DND-41 (cell line): ENCODE data around the gene ACCS.

Experiments
- ATAC-seq: fragments of 200-7000 bp; cut with Tn5 transposase; 3 replicates; pipeline ENCODE4 v1.9.1; 2021; ENCODE audit warnings: low read depth; ENCODE audit not compliant: insufficient read depth
- DNase-seq: peaks from one replicate; pipeline ENCODE4 v3.0.0-alpha.2; 2020
- H2AFZ ChIP-seq: 2 replicates; pipeline ENCODE4 v1.6.0; 2012; ENCODE audit warnings: low read depth, low read length
- H3K27ac ChIP-seq: 2 replicates; pipeline ENCODE4 v1.5.1; 2012; ENCODE audit warnings: low read length, inconsistent platforms
- H3K27me3 ChIP-seq: fragments of 200-600 bp; sonication (generic); 2 replicates; pipeline ENCODE4 v1.6.0; 2012; ENCODE audit warnings: low read length, mild to moderate bottlenecking, inconsistent platforms; ENCODE audit not compliant: insufficient read depth, poor library complexity
- H3K36me3 ChIP-seq: 2 replicates; pipeline ENCODE4 v1.5.1; 2012; ENCODE audit warnings: low read length, inconsistent platforms; ENCODE audit not compliant: insufficient read depth
- H3K4me1 ChIP-seq: 2 replicates; pipeline ENCODE4 v1.5.1; 2012; ENCODE audit warnings: mild to moderate bottlenecking, low read length; ENCODE audit not compliant: insufficient read depth
- H3K4me2 ChIP-seq: 2 replicates; pipeline ENCODE4 v1.6.0; 2012; ENCODE audit warnings: mild to moderate bottlenecking, moderate library complexity, low read length, inconsistent platforms; ENCODE audit not compliant: insufficient read depth
- H3K4me3 ChIP-seq, 2 experiments: fragments of 200-600 bp in 1 of 2; shearing (Covaris generic) in 1 of 2; 2 replicates each; pipeline ENCODE4 v1.5.1; 2012 to 2016; ENCODE audit warnings: inconsistent platforms in 2 of 2, low read length in 2 of 2, mild to moderate bottlenecking in 2 of 2, low read depth in 1 of 2, moderate library complexity in 1 of 2
- H3K79me2 ChIP-seq: 2 replicates; pipeline ENCODE4 v1.6.0; 2012; ENCODE audit warnings: low read length, inconsistent platforms; ENCODE audit not compliant: insufficient read depth
- H3K9ac ChIP-seq: 2 replicates; pipeline ENCODE4 v1.6.0; 2012; ENCODE audit warnings: low read depth, mild to moderate bottlenecking, inconsistent platforms, low read length, moderate library complexity
- H3K9me3 ChIP-seq: 2 replicates; pipeline ENCODE4 v1.5.1; 2012; ENCODE audit warnings: low read length, moderate library complexity, mild to moderate bottlenecking, inconsistent platforms; ENCODE audit not compliant: insufficient read depth, severe bottlenecking
- H4K20me1 ChIP-seq: 2 replicates; pipeline ENCODE4 v1.6.0; 2012; ENCODE audit warnings: low read length; ENCODE audit not compliant: insufficient read depth
- EZH2 ChIP-seq: IDR thresholded peaks from 3 replicates; pipeline ENCODE4 v1.6.1; 2012; ENCODE audit warnings: borderline replicate concordance, low read depth, mild to moderate bottlenecking, moderate library complexity, low read length, inconsistent platforms; ENCODE audit not compliant: severe bottlenecking
- TF ChIP-seq, protein P1 (sequence below): IDR thresholded peaks from 2 replicates; pipeline ENCODE4 v1.5.1; 2012; ENCODE audit warnings: borderline replicate concordance, low read length, moderate library complexity, mild to moderate bottlenecking; ENCODE audit not compliant: poor library complexity, severe bottlenecking; ENCODE audit errors: extremely low read depth

ACCS gene

DNA sequence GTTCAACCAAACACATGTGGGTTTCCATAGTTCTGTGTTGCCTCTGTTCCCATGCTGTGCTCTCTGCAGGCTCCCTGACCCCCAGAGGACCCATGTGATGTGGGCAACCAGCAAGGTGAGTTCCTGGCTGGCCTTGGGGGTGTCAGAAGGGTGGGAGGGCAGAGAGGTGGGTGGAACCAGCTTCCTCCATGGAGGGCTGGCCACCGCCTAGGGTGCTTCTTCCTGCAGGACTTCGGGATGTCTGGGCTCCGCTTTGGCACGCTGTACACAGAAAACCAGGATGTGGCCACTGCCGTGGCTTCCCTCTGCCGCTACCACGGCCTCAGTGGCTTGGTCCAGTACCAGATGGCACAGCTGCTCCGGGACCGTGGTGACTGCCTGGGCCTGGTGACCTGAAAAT is 14.9 kb downstream of the ACCS start:
- H3K9me3 ChIP-seq: no peaks in the 10 kb centered on the region
- H3K36me3 ChIP-seq: no peaks in the 10 kb centered on the region
- no peaks in the 10 kb centered on the region for H4K20me1 ChIP-seq
- H3K79me2 ChIP-seq: no peaks in the 10 kb centered on the region
- TF ChIP-seq, protein P1, sequence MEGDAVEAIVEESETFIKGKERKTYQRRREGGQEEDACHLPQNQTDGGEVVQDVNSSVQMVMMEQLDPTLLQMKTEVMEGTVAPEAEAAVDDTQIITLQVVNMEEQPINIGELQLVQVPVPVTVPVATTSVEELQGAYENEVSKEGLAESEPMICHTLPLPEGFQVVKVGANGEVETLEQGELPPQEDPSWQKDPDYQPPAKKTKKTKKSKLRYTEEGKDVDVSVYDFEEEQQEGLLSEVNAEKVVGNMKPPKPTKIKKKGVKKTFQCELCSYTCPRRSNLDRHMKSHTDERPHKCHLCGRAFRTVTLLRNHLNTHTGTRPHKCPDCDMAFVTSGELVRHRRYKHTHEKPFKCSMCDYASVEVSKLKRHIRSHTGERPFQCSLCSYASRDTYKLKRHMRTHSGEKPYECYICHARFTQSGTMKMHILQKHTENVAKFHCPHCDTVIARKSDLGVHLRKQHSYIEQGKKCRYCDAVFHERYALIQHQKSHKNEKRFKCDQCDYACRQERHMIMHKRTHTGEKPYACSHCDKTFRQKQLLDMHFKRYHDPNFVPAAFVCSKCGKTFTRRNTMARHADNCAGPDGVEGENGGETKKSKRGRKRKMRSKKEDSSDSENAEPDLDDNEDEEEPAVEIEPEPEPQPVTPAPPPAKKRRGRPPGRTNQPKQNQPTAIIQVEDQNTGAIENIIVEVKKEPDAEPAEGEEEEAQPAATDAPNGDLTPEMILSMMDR: no peak
- no peak for TF ChIP-seq EZH2
- H2AFZ ChIP-seq: no peak overlapping the region
- H3K9ac ChIP-seq: no peak overlapping the region
- no peak for ATAC-seq
- H3K27me3 ChIP-seq: peaks cover 3% of the 10 kb centered on the region
- DNase-seq: no peak
- H3K4me1 ChIP-seq: no peaks in the 10 kb centered on the region
- no peak overlapping the region for H3K4me3 ChIP-seq
- no peak overlapping the region for H3K4me2 ChIP-seq
- no peak overlapping the region for H3K27ac ChIP-seq

DNA sequence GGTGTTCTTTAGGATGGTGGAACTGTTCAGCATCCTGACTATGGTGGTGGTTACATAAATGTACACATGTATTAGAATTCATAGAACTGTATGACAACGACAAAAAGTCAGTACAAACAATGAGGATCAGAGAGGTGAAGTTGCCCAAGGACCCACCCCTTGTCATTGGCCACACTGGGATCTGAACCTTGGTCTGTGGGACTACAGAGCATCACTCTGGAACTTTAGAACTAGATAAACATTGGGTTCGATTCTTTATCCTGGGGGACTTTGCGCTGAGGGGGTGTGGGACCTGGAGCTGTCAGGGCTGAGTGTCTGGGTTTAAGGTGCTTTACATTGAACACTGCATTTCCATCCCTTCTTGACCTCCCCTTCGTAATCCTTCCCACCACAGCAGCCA is 16.6 kb downstream of the ACCS start:
- no peak overlapping the region for H3K27ac ChIP-seq
- H3K4me2 ChIP-seq: no peak overlapping the region
- H3K36me3 ChIP-seq: no peaks in the 10 kb centered on the region
- no peaks in the 10 kb centered on the region for H4K20me1 ChIP-seq
- H2AFZ ChIP-seq: no peak overlapping the region
- no peak overlapping the region for H3K9ac ChIP-seq
- peaks cover 3% of the 10 kb centered on the region for H3K27me3 ChIP-seq
- DNase-seq: no peak
- no peaks in the 10 kb centered on the region for H3K4me1 ChIP-seq
- no peaks in the 10 kb centered on the region for H3K9me3 ChIP-seq
- H3K4me3 ChIP-seq: no peak overlapping the region
- TF ChIP-seq, protein P1: no peak
- TF ChIP-seq EZH2: no peak
- no peak for ATAC-seq
- no peaks in the 10 kb centered on the region for H3K79me2 ChIP-seq

DNA sequence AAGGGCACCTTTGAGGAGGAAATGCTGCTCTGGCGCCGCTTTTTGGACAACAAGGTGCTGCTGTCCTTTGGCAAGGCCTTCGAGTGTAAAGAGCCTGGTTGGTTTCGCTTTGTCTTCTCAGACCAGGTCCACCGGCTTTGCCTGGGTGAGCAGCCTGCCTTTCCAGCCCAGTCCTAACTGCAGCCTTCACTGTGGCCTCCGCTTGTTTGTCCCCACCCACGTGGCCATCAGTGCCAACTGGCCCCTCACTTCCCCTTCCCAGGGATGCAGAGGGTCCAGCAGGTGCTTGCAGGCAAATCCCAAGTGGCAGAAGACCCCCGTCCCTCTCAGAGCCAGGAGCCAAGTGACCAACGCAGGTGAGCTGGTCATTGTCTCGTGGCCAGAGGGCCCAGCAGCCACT is 17.4 kb downstream of the ACCS start:
- ATAC-seq (no peak), DNase-seq (no peak)
- no peaks in the 10 kb centered on the region for H4K20me1 ChIP-seq
- no peak overlapping the region for H2AFZ ChIP-seq
- no peaks in the 10 kb centered on the region for H3K9me3 ChIP-seq
- no peak overlapping the region for H3K4me2 ChIP-seq
- H3K4me3 ChIP-seq: no peak overlapping the region
- H3K9ac ChIP-seq: no peak overlapping the region
- H3K79me2 ChIP-seq: no peaks in the 10 kb centered on the region
- no peaks in the 10 kb centered on the region for H3K36me3 ChIP-seq
- H3K27me3 ChIP-seq: peaks cover 3% of the 10 kb centered on the region
- H3K4me1 ChIP-seq: no peaks in the 10 kb centered on the region
- no peak for TF ChIP-seq EZH2
- TF ChIP-seq, protein P1: no peak
- H3K27ac ChIP-seq: no peak overlapping the region

DNA sequence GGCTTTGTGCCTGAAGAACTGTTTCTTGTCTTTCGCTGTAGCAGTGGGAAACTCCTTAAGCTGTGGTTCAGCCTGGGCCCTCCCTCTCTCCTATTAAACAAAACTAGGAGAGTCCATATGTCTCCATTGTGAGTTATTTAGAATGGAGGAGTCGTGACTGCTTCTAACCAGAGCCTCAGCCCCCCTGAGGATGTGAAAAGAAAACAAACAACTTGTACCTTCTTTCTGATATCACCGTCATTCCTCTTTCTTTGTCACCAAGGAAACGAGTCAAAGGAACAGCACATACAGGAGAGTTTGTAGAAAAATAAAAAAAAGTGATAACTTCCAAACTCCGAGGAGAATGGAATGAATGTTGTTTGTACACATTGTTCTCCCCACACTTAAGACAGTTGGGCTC is 17.8 kb downstream of the ACCS start:
- Histone ChIP-seq H3K4me2 (no peak overlapping the region), H4K20me1 (no peaks in the 10 kb centered on the region), H2AFZ (no peak overlapping the region), H3K4me1 (no peaks in the 10 kb centered on the region), H3K27me3 (peaks cover 3% of the 10 kb centered on the region), H3K9me3 (no peaks in the 10 kb centered on the region), H3K4me3 (no peak overlapping the region), H3K27ac (no peak overlapping the region), H3K9ac (no peak overlapping the region), H3K79me2 (no peaks in the 10 kb centered on the region), H3K36me3 (no peaks in the 10 kb centered on the region)
- no peak for DNase-seq
- TF ChIP-seq, protein P1: no peak
- TF ChIP-seq EZH2: no peak
- ATAC-seq: no peak
